SK-N-SH treated with all-trans-retinoic acid at 6 μM for 48 hours (cell line): ENCODE results near the gene SLCO1A2.

Experiments used
- BACH2 ChIP-seq: fragments of 250-450 bp; sonication (Bioruptor Pico); IDR thresholded peaks from 2 replicates; pipeline ENCODE4 v1.9.0; 2021; ENCODE audit warnings: mild to moderate bottlenecking, borderline replicate concordance
- CSDC2 ChIP-seq: fragments of 250-450 bp; sonication (Bioruptor Pico); IDR thresholded peaks from 2 replicates; pipeline ENCODE4 v1.5.0; 2020; ENCODE audit warnings: mild to moderate bottlenecking, moderate library complexity
- TCF4 ChIP-seq: fragments of 250-450 bp; sonication (Bioruptor Pico); IDR thresholded peaks from 2 replicates; pipeline ENCODE4 v1.8.0; 2021; ENCODE audit warnings: mild to moderate bottlenecking, moderate library complexity, borderline replicate concordance
- ZFP3 ChIP-seq: fragments of 250-450 bp; sonication (Bioruptor Pico); IDR thresholded peaks from 2 replicates; pipeline ENCODE4 v1.5.0; 2020; ENCODE audit warnings: mild to moderate bottlenecking, moderate library complexity
- ZFP30 ChIP-seq: fragments of 450-650 bp; formaldehyde crosslinking; IDR thresholded peaks from 2 replicates; pipeline ENCODE4 v1.5.0; 2022; ENCODE audit warnings: mild to moderate bottlenecking, moderate library complexity
- ZNF70 ChIP-seq: fragments of 450-650 bp; formaldehyde crosslinking; IDR thresholded peaks from 2 replicates; pipeline ENCODE4 v1.5.0; 2020; ENCODE audit warnings: mild to moderate bottlenecking, moderate library complexity
- TF ChIP-seq, protein P1 (sequence below): fragments of 250-450 bp; sonication (Bioruptor Pico); IDR thresholded peaks from 2 replicates; pipeline ENCODE4 v1.5.1; 2021; ENCODE audit warnings: mild to moderate bottlenecking, moderate library complexity
- TF ChIP-seq, protein P2 (sequence below): fragments of 250-450 bp; sonication (Bioruptor Pico); IDR thresholded peaks from 2 replicates; pipeline ENCODE4 v1.5.0; 2020; ENCODE audit warnings: mild to moderate bottlenecking, moderate library complexity
- TF ChIP-seq, protein P3 (sequence below): fragments of 250-450 bp; sonication (Bioruptor Pico); IDR thresholded peaks from 2 replicates; pipeline ENCODE4 v1.8.0; 2020; ENCODE audit warnings: mild to moderate bottlenecking, moderate library complexity, borderline replicate concordance

DNA sequence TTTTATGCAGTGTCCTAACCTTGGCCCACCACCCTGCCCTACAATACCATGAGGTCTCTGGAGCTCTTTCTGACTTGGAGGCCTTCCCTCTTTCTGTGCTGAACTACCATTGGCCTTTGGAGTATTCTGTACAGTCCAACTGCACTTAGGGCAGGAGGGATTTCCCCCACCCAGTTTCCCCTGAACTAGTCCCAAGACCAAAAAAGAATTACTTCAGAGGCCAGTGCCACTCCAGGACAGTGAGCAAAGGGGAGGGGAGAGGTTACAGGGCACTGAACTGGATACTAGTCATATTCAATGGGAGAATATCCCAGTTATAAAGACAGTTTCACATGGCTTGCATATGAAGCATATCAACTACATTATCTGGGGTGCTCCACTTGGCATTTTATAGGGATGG, 6.1 kb downstream of the SLCO1A2 start:
- TF ChIP-seq, protein P1, sequence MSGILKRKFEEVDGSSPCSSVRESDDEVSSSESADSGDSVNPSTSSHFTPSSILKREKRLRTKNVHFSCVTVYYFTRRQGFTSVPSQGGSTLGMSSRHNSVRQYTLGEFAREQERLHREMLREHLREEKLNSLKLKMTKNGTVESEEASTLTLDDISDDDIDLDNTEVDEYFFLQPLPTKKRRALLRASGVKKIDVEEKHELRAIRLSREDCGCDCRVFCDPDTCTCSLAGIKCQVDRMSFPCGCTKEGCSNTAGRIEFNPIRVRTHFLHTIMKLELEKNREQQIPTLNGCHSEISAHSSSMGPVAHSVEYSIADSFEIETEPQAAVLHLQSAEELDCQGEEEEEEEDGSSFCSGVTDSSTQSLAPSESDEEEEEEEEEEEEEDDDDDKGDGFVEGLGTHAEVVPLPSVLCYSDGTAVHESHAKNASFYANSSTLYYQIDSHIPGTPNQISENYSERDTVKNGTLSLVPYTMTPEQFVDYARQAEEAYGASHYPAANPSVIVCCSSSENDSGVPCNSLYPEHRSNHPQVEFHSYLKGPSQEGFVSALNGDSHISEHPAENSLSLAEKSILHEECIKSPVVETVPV = no peak
- TF ChIP-seq ZFP30 (CRISPR knock-in tag) = no peak
- TF ChIP-seq, protein P2, sequence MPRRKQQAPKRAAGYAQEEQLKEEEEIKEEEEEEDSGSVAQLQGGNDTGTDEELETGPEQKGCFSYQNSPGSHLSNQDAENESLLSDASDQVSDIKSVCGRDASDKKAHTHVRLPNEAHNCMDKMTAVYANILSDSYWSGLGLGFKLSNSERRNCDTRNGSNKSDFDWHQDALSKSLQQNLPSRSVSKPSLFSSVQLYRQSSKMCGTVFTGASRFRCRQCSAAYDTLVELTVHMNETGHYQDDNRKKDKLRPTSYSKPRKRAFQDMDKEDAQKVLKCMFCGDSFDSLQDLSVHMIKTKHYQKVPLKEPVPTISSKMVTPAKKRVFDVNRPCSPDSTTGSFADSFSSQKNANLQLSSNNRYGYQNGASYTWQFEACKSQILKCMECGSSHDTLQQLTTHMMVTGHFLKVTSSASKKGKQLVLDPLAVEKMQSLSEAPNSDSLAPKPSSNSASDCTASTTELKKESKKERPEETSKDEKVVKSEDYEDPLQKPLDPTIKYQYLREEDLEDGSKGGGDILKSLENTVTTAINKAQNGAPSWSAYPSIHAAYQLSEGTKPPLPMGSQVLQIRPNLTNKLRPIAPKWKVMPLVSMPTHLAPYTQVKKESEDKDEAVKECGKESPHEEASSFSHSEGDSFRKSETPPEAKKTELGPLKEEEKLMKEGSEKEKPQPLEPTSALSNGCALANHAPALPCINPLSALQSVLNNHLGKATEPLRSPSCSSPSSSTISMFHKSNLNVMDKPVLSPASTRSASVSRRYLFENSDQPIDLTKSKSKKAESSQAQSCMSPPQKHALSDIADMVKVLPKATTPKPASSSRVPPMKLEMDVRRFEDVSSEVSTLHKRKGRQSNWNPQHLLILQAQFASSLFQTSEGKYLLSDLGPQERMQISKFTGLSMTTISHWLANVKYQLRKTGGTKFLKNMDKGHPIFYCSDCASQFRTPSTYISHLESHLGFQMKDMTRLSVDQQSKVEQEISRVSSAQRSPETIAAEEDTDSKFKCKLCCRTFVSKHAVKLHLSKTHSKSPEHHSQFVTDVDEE (CRISPR knock-in tag) = no peak
- TF ChIP-seq ZNF70 (CRISPR knock-in tag) = no peak
- TF ChIP-seq, protein P3, sequence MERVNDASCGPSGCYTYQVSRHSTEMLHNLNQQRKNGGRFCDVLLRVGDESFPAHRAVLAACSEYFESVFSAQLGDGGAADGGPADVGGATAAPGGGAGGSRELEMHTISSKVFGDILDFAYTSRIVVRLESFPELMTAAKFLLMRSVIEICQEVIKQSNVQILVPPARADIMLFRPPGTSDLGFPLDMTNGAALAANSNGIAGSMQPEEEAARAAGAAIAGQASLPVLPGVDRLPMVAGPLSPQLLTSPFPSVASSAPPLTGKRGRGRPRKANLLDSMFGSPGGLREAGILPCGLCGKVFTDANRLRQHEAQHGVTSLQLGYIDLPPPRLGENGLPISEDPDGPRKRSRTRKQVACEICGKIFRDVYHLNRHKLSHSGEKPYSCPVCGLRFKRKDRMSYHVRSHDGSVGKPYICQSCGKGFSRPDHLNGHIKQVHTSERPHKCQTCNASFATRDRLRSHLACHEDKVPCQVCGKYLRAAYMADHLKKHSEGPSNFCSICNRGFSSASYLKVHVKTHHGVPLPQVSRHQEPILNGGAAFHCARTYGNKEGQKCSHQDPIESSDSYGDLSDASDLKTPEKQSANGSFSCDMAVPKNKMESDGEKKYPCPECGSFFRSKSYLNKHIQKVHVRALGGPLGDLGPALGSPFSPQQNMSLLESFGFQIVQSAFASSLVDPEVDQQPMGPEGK = no peak
- TF ChIP-seq TCF4 (CRISPR knock-in tag) = no peak
- TF ChIP-seq ZFP3 (CRISPR knock-in tag) = no peak
- no peak for TF ChIP-seq BACH2 (CRISPR knock-in tag)
- no peak for TF ChIP-seq CSDC2 (CRISPR knock-in tag)
